Fibroblast of gingiva (primary cell): Measurements from ENCODE around the gene ATOH1.

Source experiments
- DNase-seq: peaks from one replicate; pipeline ENCODE4 v3.0.0-alpha.2; 2011; ENCODE audit warnings: low read depth

The ATOH1 gene

GRCh38 chr4:93828332-93828994 is at the start of gene ATOH1:
ATOH1 (plus strand) TSS chr4:93828753; CDS start chr4:93828927, 174 bp downstream.
- DNase-seq, result no peak

- no peak for DNase-seq
Measured at GRCh38 chr4:93779228-93779627, 49.3 kb upstream of the ATOH1 start.

DNA sequence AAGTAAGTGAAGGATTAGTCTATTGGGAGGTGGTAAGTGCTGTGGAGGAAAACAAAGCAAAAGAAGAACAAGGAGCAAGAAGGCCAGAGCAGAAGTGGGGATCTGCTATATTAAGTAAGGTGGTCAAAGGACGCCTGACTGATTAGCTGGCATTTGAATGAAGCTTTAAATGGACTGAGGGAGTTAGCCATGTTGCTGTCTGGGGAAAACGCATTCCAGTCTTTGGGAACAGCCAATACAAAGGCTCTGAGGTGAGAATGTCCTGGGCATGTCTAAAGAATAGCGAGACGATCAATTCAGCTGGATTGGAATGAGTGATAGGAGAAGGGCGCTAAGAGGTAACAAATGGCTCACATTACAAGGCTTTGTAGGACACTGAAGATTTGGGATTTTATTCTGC is 48.5 kb upstream of the ATOH1 start:
- DNase-seq, result no peak

DNA sequence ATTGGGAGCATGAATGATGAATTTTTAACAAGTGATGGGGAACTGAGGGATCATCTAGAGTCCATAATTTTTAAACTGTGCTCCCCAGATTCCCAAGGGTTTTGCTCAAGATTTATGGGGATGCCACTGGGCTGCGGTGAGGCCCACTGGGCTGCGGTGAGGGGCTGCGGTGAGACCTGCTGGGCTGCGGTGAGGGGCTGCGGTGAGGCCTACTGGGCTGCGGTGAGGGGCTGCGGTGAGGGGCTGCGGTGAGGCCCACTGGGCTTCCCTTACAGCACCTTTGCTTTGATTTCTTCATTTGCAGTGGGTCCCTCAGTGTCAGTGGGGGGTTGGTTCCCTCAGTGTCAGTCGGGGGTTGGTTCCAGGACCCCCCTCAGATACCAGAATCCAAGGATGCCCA is 47.4 kb upstream of the ATOH1 start:
- DNase-seq, result no peak

- DNase-seq, result no peak
Measured at GRCh38 chr4:93786149-93786548, 42.4 kb upstream of the ATOH1 start.

- peak; percentile 4 for DNase-seq
Measured at GRCh38 chr4:93788712-93789111, 39.8 kb upstream of the ATOH1 start.

DNA sequence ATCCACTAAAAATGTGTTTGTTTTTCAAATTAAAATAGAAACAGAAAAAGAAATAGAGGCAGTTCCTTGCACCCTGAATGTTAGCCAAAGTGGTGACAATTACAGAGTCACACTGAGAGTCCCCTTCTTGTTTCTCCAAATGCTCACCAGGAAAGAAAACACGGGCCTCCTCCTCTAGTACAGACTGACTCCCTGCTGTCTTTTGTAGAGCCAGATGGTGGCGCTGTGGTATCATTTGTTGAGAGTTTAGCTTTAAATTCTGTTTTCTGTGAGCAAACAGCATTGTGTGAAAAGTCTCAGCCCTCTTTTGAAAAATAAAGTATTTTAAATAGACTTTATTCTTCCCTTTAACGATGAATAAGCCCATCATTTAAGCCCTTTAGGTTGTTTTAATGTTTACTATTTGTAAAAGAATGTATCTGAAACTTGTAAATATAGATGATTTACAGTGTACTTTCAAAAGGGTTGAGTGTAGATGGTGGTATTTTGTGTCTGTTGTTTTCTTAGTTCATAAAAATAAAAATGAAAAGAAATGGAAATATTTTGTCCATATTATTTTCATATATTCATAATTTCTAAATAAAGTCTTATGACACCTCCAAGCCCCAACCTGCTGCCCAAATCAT is 36.9 kb upstream of the ATOH1 start:
- peak; percentile 19 for DNase-seq

- no peak for DNase-seq
Measured at GRCh38 chr4:93802045-93802444, 26.5 kb upstream of the ATOH1 start.

- no peak for DNase-seq
Measured at GRCh38 chr4:93809773-93810172, 18.8 kb upstream of the ATOH1 start.

- DNase-seq, result no peak
Measured at GRCh38 chr4:93810340-93810992, 18.1 kb upstream of the ATOH1 start.

DNA sequence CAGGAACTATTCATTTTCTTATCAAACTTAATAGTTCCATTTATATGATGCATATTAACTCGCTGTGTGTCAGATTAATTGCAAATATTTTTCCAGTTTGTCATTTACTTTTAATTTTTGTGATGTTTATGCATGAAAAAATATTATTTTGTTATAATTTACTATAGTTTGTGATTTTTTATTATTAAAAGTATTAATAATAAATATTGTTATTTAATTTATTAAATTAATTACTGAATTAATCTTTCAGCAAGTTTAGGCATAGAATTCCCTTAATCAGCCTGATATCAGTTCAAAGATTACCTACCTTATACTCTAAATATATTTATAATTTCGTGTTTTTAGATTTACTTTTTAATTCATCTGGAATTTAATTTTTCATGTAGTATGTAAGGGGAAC is 15.5 kb upstream of the ATOH1 start:
- DNase-seq, result no peak

DNA sequence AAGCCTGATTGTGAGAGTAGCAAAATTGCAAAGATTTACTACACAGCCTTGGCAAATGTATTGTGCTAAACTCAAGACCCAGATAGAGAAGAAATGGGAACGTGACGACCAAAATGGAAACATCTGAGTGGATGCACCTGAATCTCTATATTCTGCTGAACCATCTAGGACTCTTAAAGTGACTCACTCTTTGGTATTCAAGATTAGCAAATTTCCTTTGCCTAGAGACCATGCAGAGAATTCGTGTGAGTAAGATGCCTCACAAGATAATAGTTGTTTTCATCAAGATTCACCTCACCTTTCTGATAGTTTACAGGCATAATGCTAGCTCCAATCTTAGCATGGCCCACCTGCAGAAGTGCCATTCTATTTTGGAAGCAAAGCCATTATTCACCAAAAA is 14.4 kb upstream of the ATOH1 start:
- no peak for DNase-seq

DNA sequence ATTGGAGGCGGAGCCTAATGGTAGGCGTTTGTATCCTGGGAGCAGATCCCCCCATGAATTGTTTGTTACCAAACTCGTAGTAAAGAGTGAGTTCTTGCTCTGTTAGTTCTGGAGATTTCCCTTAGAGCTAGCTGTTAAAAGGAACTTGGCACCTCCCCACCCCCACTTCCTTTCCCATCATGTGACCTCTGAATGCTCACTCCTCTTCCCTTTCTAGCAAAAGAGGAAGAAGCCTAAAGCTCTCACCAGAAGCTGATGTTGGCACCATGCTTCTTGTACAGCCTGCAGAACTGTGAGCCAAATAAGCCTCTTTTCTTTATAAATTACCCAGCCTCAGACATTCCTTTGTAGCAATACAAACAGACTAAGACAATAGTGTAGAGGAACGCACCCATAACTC is 13.8 kb upstream of the ATOH1 start:
- no peak for DNase-seq

- no peak for DNase-seq
Measured at GRCh38 chr4:93825551-93826216, 2.9 kb upstream of the ATOH1 start.

DNA sequence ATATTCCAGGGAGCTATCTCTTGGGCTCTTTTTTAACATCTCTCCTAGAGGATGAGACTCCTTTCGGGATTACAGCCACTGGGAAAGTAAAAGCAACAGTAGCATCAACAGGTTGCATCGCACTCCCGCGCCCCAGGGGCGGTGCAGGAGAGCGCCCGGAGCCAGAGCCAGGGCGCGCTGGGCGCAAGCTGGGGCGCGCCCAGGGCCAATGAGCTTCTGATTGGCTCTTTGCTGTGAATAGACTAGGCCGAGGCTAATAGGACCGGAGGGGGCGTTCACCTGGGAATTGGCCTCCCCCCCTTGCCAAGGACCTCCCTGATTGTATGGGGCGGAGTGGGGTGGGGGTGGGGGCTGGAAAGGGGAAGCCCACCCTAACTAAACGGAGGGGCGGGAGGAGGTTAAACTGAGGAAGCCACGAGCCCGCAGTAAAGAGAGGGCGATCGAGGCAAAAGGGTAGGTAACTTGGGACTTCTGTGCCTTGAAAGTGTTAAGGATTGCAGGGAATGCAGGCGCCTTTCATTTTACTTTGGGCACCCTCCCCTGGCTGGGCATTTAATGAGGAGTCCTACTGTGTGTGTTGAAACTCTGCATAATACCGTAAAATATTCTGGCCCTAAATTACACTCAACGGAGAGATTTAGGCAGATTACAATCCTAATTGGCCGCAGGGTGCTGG is 1.1 kb upstream of the ATOH1 start:
- no peak for DNase-seq

GRCh38 chr4:93828995-93829819 is 654 bp downstream of the ATOH1 start:
- no peak for DNase-seq

DNA sequence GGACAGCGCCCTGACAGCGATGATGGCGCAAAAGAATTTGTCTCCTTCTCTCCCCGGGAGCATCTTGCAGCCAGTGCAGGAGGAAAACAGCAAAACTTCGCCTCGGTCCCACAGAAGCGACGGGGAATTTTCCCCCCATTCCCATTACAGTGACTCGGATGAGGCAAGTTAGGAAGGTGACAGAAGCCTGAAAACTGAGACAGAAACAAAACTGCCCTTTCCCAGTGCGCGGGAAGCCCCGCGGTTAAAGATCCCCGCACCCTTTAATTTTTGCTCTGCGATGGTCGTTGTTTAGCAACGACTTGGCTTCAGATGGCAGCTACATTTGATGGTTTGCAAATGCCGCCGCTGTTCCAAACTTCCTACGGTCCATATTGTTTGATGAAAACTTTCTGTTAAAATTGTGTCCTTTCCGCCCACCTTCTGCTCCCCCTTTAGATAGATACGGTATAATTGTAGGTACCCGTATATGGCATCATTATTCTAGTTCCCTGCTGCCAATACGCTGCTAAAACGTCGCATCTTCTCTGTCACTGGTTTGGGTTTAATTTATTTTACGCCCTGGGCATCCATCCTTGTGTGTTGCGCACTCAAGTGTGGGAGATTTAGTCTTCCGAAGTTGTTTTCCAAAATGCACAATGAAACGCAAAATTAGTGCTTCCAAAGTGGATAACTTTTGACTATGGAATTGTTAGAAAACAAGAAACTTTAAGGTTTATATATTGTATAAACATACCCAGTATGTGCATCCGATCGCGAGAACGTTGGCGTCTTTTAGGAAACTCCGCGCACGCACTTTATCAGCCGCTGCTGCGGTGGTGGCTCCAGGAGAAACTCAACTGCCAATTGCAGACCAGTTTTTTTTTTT is 1.5 kb downstream of the ATOH1 start:
- no peak for DNase-seq

DNA sequence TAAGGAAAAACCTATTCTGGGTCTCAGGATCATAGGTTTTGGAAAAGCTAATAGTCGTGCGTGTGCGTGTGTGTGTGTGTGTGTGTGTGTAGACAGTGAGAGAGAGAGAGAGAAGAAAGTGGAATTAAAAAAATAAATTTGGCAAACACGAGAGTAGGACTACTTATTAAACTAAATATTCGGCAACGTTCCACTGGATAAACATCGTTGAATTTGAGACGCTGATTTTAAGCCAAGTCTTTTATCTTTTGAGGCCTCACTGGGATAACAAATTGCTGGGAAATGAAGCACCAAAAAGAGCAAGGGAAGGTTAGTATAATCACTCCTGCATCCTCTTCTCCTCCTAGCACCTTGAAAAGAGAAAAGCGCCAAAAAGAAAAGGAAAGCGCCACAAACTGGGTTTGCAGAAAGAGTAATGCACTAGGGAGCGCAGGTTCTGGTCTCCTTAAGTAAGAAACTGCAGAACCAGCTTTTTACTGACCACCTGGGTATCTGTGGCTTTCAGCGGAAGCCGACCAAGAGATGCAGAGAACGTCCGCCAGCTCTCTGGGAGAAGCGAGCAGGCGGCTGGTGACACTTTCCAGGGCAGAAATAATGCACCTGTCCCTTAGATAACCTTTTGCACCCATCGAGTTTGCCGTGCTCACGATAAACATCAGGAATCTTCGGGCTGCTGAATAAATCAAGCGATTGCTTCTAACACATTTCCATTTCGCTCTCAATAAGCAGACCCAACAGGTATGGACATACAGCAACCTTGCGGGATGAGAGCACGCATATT is 3.4 kb downstream of the ATOH1 start:
- no peak for DNase-seq

GRCh38 chr4:93834249-93835066 is 5.9 kb downstream of the ATOH1 start:
- DNase-seq, result no peak
